HCT116 (cell line): Measurements from ENCODE around the gene ZNF451. TPM values are rescaled to one million over a fixed set of nuclear protein-coding genes. Genes with fewer than 3 reads are reported as not detected.

Experiments
- ATAC-seq: fragments of 200-7000 bp; cut with Tn5 transposase; 2 replicates; pipeline ENCODE4 v1.9.1; 2020; ENCODE audit warnings: mild to moderate bottlenecking, moderate library complexity
- BruUV-seq: library from RNA; stranded (reverse); fragments of 400-500 nt; replicated peaks from 2 replicates; lab custom pipeline; 2021; lab: Mats Ljungman, UMichigan
- CTCF ChIA-PET: fragments of 300-600 bp; sonication (Branson Sonifier 250); formaldehyde crosslinking; loops from one replicate; lab custom pipeline; 2021; ENCODE audit warnings: antibody characterized with exemption; lab: Charles Lee
- POLR2A ChIA-PET: fragments of 300-600, 350-600 bp; sonication (Branson Sonifier 250); formaldehyde crosslinking; loops from one replicate; lab custom pipeline; 2021; ENCODE audit warnings: antibody characterized with exemption; lab: Charles Lee
- RAD21 ChIA-PET, 2 experiments: fragments of 300-600 bp; sonication (Branson Sonifier 250); formaldehyde crosslinking; loops; one replicate each; lab custom pipeline; 2023; ENCODE audit warnings: low total read pairs in 2 of 2; ENCODE audit not compliant: uncharacterized antibody in 2 of 2, unreplicated experiment in 2 of 2, low non-redundant PET in 1 of 2; lab: Charles Lee
- DNase-seq: peaks from one replicate; pipeline ENCODE4 v3.0.0-alpha.2; 2010; ENCODE audit warnings: low read depth, low spot score
- H2AFZ ChIP-seq: fragments of 200-600 bp; shearing (Covaris generic), sonication (generic); 2 replicates; pipeline ENCODE4 v1.6.1; 2017; ENCODE audit warnings: low read depth, mixed run types, mixed read lengths, antibody characterized with exemption, low read length; ENCODE audit not compliant: poor library complexity, severe bottlenecking
- H3K27ac ChIP-seq: 2 replicates; pipeline ENCODE4 v1.5.1; 2012; ENCODE audit warnings: low read depth, low read length
- H3K27me3 ChIP-seq: fragments of 200-600 bp; sonication (generic); 2 replicates; pipeline ENCODE4 v1.6.1; 2016; ENCODE audit warnings: mixed run types, low read length, mixed read lengths; ENCODE audit not compliant: insufficient read depth
- H3K36me3 ChIP-seq, 2 experiments: fragments of 200-500 bp in 1 of 2; fragments of 200-600 bp in 1 of 2; sonication (Bioruptor generic) in 1 of 2; sonication (generic) in 1 of 2; 2 replicates each; pipeline versions ENCODE4 v1.5.1 to v1.6.1; 2014 to 2016; ENCODE audit warnings: low read length in 2 of 2, inconsistent platforms in 1 of 2, mixed read lengths in 1 of 2, mixed run types in 1 of 2; ENCODE audit not compliant: insufficient read depth in 2 of 2, control insufficient read depth in 1 of 2
- H3K4me1 ChIP-seq, 2 experiments: fragments of 200-600 bp in 1 of 2; sonication (generic) in 1 of 2; 2 replicates each; pipeline versions ENCODE4 v1.5.1 to v1.6.1; 2012 to 2017; ENCODE audit warnings: low read length in 2 of 2, inconsistent platforms in 1 of 2, mild to moderate bottlenecking in 1 of 2, mixed read lengths in 1 of 2, mixed run types in 1 of 2, moderate library complexity in 1 of 2; ENCODE audit not compliant: insufficient read depth in 2 of 2, control insufficient read depth in 1 of 2
- H3K4me2 ChIP-seq: fragments of 200-600 bp; sonication (generic); 2 replicates; pipeline ENCODE4 v1.6.1; 2017; ENCODE audit warnings: mixed run types, low read length, mixed read lengths
- H3K4me3 ChIP-seq, 2 experiments: fragments of 200-600 bp in 1 of 2; sonication (generic) in 1 of 2; replicated peaks in 1 of 2; 2 replicates each; pipeline ENCODE4 v1.5.1; 2011 to 2016; ENCODE audit warnings: low read length in 2 of 2, control low read depth in 1 of 2, low read depth in 1 of 2, mild to moderate bottlenecking in 1 of 2, mixed read lengths in 1 of 2, mixed run types in 1 of 2
- H3K79me2 ChIP-seq: fragments of 200-600 bp; sonication (generic); 2 replicates; pipeline ENCODE4 v1.6.1; 2017; ENCODE audit warnings: mild to moderate bottlenecking, mixed run types, low read length, moderate library complexity, mixed read lengths; ENCODE audit not compliant: insufficient read depth
- H3K9ac ChIP-seq: fragments of 200-600 bp; sonication (generic); 2 replicates; pipeline ENCODE4 v1.6.1; 2016; ENCODE audit warnings: low read length, mixed read lengths
- H3K9me2 ChIP-seq: fragments of 200-600 bp; sonication (generic), shearing (Covaris generic); 2 replicates; pipeline ENCODE4 v1.6.1; 2017; ENCODE audit warnings: mixed run types, mild to moderate bottlenecking, moderate library complexity; ENCODE audit not compliant: insufficient read depth
- H3K9me3 ChIP-seq, 2 experiments: fragments of 200-500 bp in 1 of 2; fragments of 200-600 bp in 1 of 2; sonication (Bioruptor generic) in 1 of 2; sonication (generic) in 1 of 2; 2 replicates each; pipeline ENCODE4 v1.6.1; 2014 to 2017; ENCODE audit warnings: low read length in 2 of 2, mixed read lengths in 2 of 2, inconsistent platforms in 1 of 2, low read depth in 1 of 2, mild to moderate bottlenecking in 1 of 2, mixed run types in 1 of 2, moderate library complexity in 1 of 2; ENCODE audit not compliant: control insufficient read depth in 1 of 2, insufficient read depth in 1 of 2
- H4K20me1 ChIP-seq: fragments of 200-600 bp; sonication (generic), shearing (Covaris generic); 2 replicates; pipeline ENCODE4 v1.6.1; 2017; ENCODE audit warnings: mixed run types, mild to moderate bottlenecking, moderate library complexity; ENCODE audit not compliant: insufficient read depth
- ATF3 ChIP-seq: IDR thresholded peaks from 2 replicates; pipeline ENCODE4 v1.6.1; 2012
- CBX3 ChIP-seq: IDR thresholded peaks from 2 replicates; pipeline ENCODE4 v1.6.1; 2012; ENCODE audit warnings: low read depth
- CEBPB ChIP-seq: IDR thresholded peaks from 2 replicates; pipeline ENCODE4 v1.6.1; 2012; ENCODE audit warnings: low read depth
- CTCF ChIP-seq, 3 experiments: fragments of 200-600 bp in 1 of 3; sonication (generic) in 1 of 3; IDR thresholded peaks in 2 of 3; conservative IDR thresholded peaks in 1 of 3; 2 replicates each; pipeline ENCODE4 v1.5.1; 2012 to 2017; ENCODE audit warnings: low read depth in 2 of 3, low read length in 2 of 3, antibody characterized with exemption in 1 of 3, borderline replicate concordance in 1 of 3, control low read depth in 1 of 3, mild to moderate bottlenecking in 1 of 3, mixed read lengths in 1 of 3, mixed run types in 1 of 3, moderate library complexity in 1 of 3; ENCODE audit not compliant: insufficient read depth in 1 of 3
- ELF1 ChIP-seq: IDR thresholded peaks from 2 replicates; pipeline ENCODE4 v1.6.1; 2012; ENCODE audit warnings: low read depth, borderline replicate concordance
- EZH2 ChIP-seq: fragments of 200-600 bp; sonication (generic); IDR thresholded peaks from 2 replicates; pipeline ENCODE4 v1.6.1; 2017; ENCODE audit warnings: antibody characterized with exemption, mixed run types
- EZH2phosphoT487 ChIP-seq: fragments of 200-600 bp; IDR thresholded peaks from 2 replicates; pipeline ENCODE4 v1.6.1; 2018; ENCODE audit warnings: antibody characterized with exemption, borderline replicate concordance
- FOSL1 ChIP-seq: IDR thresholded peaks from 2 replicates; pipeline ENCODE4 v1.6.1; 2012; ENCODE audit warnings: low read depth
- MAX ChIP-seq: IDR thresholded peaks from 2 replicates; pipeline ENCODE4 v1.6.1; 2012
- POLR2A ChIP-seq: IDR thresholded peaks from 2 replicates; pipeline ENCODE4 v1.7.0; 2011; ENCODE audit warnings: borderline replicate concordance; ENCODE audit not compliant: insufficient read depth, insufficient read length; ENCODE audit errors: extremely low read depth
- POLR2AphosphoS5 ChIP-seq: IDR thresholded peaks from 2 replicates; pipeline ENCODE4 v1.6.1; 2011; ENCODE audit warnings: mild to moderate bottlenecking, low read depth, low read length, moderate library complexity
- REST ChIP-seq: IDR thresholded peaks from 2 replicates; pipeline ENCODE4 v1.6.1; 2012; ENCODE audit warnings: low read depth
- SIN3A ChIP-seq: IDR thresholded peaks from 2 replicates; pipeline ENCODE4 v1.6.1; 2012; ENCODE audit warnings: low read depth
- SRF ChIP-seq: IDR thresholded peaks from 2 replicates; pipeline ENCODE4 v1.6.1; 2012; ENCODE audit warnings: low read depth
- TCF7L2 ChIP-seq: IDR thresholded peaks from 2 replicates; pipeline ENCODE4 v1.7.0; 2011; ENCODE audit warnings: borderline replicate concordance, inconsistent platforms; ENCODE audit not compliant: insufficient read depth, insufficient read length; ENCODE audit errors: extremely low read depth
- YY1 ChIP-seq: IDR thresholded peaks from 2 replicates; pipeline ENCODE4 v1.6.1; 2011; ENCODE audit warnings: low read length, low read depth, moderate library complexity, mild to moderate bottlenecking; ENCODE audit not compliant: insufficient replicate concordance; ENCODE audit errors: extremely low read depth
- ZFX ChIP-seq: fragments of 450-650 bp; IDR thresholded peaks from 2 replicates; pipeline ENCODE4 v1.6.1; 2017
- intact Hi-C: fragments of 100-400 bp; cut with micrococcal nuclease; formaldehyde crosslinking; loops from 2 replicates; pipeline ENCODE4 v1.10.0; 2022
- total RNA-seq: library from RNA; stranded (reverse); gene quantifications from one replicate; pipeline ENCODE4 v1.2.1, GENCODE V29; 2021; ENCODE audit not compliant: unreplicated experiment
- TF ChIP-seq, protein P1 (sequence below): IDR thresholded peaks from 2 replicates; pipeline ENCODE4 v1.6.1; 2011; ENCODE audit warnings: mild to moderate bottlenecking, low read length, moderate library complexity; ENCODE audit not compliant: insufficient replicate concordance; ENCODE audit errors: extremely low read depth

The ZNF451 gene
- total RNA-seq, 1 experiment from 2014 or later, result 49.1 TPM

DNA sequence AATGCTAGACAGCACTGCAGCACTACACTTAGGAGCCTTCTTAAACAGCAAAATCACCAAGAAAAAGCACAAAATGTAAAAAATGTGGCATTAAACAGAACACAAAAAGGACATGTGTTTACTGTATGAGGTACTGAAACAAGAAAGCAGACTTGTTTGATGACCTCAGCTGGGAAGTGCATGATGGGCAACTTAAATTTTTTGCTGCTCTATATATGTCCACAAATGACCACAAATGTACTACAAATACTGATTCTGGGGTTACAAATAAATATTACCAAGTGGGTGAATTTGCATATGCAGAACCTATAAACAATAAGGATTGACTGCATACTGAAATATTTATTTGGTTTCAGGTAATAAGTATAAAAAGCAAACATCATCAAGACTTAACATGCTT lies 119.0 kb downstream of the ZNF451 start:
- H3K4me3 ChIP-seq, result no peak overlapping the region
- ATAC-seq, result no peak
- H4K20me1 ChIP-seq, result no peaks in the 10 kb centered on the region; the same call in 1 of the 2 replicates
- no peaks in the 10 kb centered on the region for H3K27me3 ChIP-seq
- RAD21 ChIA-PET, result no interaction called here
- no peaks in the 10 kb centered on the region for H3K36me3 ChIP-seq
- H2AFZ ChIP-seq, result no peak overlapping the region
- no peaks in the 10 kb centered on the region for H3K9me3 ChIP-seq
- no peak for TF ChIP-seq CBX3
- TF ChIP-seq ZFX, result no peak
- no peak for TF ChIP-seq TCF7L2
- TF ChIP-seq FOSL1, result no peak
- no peak for TF ChIP-seq CEBPB
- TF ChIP-seq REST, result no peak
- no peak for TF ChIP-seq POLR2A
- TF ChIP-seq EZH2, result no peak
- no peak for TF ChIP-seq ELF1
- TF ChIP-seq SRF, result no peak
- TF ChIP-seq YY1, result no peak
- TF ChIP-seq EZH2phosphoT487, result no peak
- TF ChIP-seq POLR2AphosphoS5, result no peak
- TF ChIP-seq SIN3A, result no peak
- TF ChIP-seq, protein P1, sequence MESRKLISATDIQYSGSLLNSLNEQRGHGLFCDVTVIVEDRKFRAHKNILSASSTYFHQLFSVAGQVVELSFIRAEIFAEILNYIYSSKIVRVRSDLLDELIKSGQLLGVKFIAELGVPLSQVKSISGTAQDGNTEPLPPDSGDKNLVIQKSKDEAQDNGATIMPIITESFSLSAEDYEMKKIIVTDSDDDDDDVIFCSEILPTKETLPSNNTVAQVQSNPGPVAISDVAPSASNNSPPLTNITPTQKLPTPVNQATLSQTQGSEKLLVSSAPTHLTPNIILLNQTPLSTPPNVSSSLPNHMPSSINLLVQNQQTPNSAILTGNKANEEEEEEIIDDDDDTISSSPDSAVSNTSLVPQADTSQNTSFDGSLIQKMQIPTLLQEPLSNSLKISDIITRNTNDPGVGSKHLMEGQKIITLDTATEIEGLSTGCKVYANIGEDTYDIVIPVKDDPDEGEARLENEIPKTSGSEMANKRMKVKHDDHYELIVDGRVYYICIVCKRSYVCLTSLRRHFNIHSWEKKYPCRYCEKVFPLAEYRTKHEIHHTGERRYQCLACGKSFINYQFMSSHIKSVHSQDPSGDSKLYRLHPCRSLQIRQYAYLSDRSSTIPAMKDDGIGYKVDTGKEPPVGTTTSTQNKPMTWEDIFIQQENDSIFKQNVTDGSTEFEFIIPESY, result no peak
- TF ChIP-seq MAX, result no peak
- TF ChIP-seq ATF3, result no peak
- TF ChIP-seq CTCF (IDR thresholded peaks at IDR 0.05 in 2 of 3, conservative IDR thresholded peaks at IDR 0.05 in 1 of 3; ENCODE audit: borderline replicate concordance in 1 of 3, insufficient read depth in 1 of 3, low read depth in 2 of 3, low read length in 2 of 3), result no peak
- peaks cover 27% of the 10 kb centered on the region for H3K79me2 ChIP-seq
- no peaks in the 10 kb centered on the region for H3K9me2 ChIP-seq
- DNase-seq, result no peak
- no peak overlapping the region for H3K27ac ChIP-seq
- BruUV-seq, result no TSS peak
- intact Hi-C loops, result no loop called here
- CTCF ChIA-PET, result no interaction called here
- no peak overlapping the region for H3K9ac ChIP-seq
- no peak overlapping the region for H3K4me2 ChIP-seq
- POLR2A ChIA-PET, result no interaction called here
- no peaks in the 10 kb centered on the region for H3K4me1 ChIP-seq
